GM12892 (cell line): ENCODE measurements around the gene RSAD1.

Experiments used
- POLR2A ChIP-seq: IDR thresholded peaks from 2 replicates; pipeline ENCODE4 v1.6.1; 2011; ENCODE audit warnings: low read depth, low read length, control low read depth
- POLR2AphosphoS5 ChIP-seq: IDR thresholded peaks from 2 replicates; pipeline ENCODE4 v1.6.1; 2011; ENCODE audit warnings: low read depth, low read length, control low read depth

DNA sequence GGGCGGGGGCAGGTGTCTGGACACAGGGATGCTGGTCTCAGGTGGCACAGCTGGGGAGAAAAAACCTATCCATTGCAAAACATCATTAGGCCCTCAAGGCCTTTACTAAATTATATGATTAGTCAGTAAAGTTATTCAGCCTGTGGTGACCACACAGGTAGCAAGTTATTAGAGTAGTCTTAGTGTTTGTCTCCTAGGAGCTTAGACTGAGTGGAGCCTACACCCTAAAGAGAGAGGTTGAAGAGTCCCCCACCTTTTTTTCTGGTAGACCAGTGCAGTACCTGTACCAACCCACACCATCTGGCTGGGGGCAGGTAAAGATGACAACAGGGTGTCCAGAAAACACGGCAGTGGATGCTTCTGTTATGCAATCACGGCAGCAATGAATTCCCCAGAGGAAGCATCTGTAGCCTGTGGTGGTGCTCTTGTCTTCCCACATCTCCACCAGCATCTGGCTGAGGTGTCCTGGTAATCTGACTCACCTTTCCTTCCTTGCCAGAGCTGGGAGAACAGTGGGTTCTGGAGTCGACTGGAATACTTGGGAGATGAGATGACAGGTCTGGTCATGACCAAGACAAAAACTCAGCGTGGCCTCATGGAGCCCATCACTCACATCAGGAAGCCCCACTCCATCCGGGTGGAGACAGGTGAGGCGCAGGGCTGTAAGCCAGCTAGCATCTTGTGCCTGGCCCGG lies 40.6 kb downstream of the RSAD1 start:
- TF ChIP-seq POLR2A (no peak), POLR2AphosphoS5 (no peak)
